Measurements from ENCODE around the gene FRAS1. TPM values are rescaled to one million over a fixed set of nuclear protein-coding genes. Genes with fewer than 3 reads are reported as not detected.

Gene FRAS1
- total RNA-seq, 2 donors from 2014 or later, result 6.4 to 11.0 TPM

- Histone ChIP-seq H3K9me3 (no peaks in the 10 kb centered on the region), H3K27ac (no peak overlapping the region), H3K36me3 (no peaks in the 10 kb centered on the region), H3K4me3 (no peak overlapping the region), H3K4me1 (replicated peaks) (no peaks in the 10 kb centered on the region), H3K27me3 (replicated peaks; ENCODE audit: insufficient read depth) (no peaks in the 10 kb centered on the region)
- intact Hi-C loops (cut with DNase I), result loop anchor here (2.0 kb wide), 1 partner anchor 558 kb away; no protein-coding TSS in a partner anchor
- no peak for TF ChIP-seq POLR2AphosphoS5 (IDR thresholded peaks at IDR 0.05)
- peak in 3 of 4 experiments; percentile 45 to 77 (median 72) for TF ChIP-seq CTCF (IDR thresholded peaks at IDR 0.05)
- WGBS, result 27% methylated on average over 3 of the region's 3 CpGs
- no peak for DNase-seq (ENCODE audit: low spot score)
Observed at GRCh38 chr4:78517050-78517652, 460.0 kb downstream of the FRAS1 start.

DNA sequence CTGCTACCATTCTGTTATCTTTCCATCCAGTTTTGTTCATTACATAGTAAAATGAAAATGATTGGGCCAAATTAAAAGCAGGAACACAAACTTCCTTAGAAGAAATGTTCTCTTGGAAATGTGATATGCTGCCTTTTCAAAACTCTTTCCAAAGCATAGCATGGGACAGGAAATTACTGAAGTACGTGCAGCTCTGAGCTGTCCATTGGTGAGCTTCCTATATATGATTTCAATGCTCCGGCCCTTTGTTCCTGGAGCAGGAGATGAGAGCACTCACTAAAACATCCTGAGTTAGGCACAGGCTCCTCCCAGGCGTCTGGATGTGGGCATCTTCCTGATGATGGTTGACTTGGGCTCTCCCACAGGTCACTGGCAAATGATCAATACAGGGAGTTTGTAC is 461.4 kb downstream of the FRAS1 start:
- Histone ChIP-seq H3K4me1 (replicated peaks) (no peaks in the 10 kb centered on the region), H3K9me3 (no peaks in the 10 kb centered on the region), H3K27ac (no peak overlapping the region), H3K27me3 (replicated peaks; ENCODE audit: insufficient read depth) (no peaks in the 10 kb centered on the region), H3K4me3 (no peak overlapping the region), H3K36me3 (no peaks in the 10 kb centered on the region)
- WGBS, result 62% methylated on average over 3 of the region's 3 CpGs
- DNase-seq (ENCODE audit: low spot score), result no peak
- TF ChIP-seq CTCF (IDR thresholded peaks at IDR 0.05) (no peak), POLR2AphosphoS5 (IDR thresholded peaks at IDR 0.05) (no peak), POLR2A (IDR thresholded peaks at IDR 0.05) (no peak)
- intact Hi-C loops (cut with DNase I), result no loop called here

DNA sequence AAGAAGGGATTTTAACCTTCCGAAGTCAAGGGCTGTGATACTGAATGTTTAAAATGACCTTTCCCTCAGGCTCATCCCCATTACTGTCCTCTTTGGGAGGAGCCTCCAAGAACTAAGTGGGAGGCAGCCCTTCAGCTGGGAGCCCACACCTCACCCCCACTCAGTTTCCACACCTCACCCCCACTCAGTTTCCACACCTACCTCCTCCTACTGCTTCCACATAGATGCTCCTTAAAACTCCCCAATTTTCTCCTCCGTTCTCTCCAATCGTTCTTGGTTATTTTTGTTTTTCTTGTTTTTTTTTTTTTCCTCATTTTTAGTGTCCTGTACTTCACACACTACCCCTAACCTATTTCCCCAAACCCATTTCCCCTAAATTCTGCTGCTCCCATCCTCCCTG is 462.8 kb downstream of the FRAS1 start:
- no peak overlapping the region for H3K27ac ChIP-seq
- no peaks in the 10 kb centered on the region for H3K27me3 ChIP-seq (replicated peaks; ENCODE audit: insufficient read depth)
- no peak for DNase-seq (ENCODE audit: low spot score)
- H3K9me3 ChIP-seq, result no peaks in the 10 kb centered on the region
- H3K4me3 ChIP-seq, result no peak overlapping the region
- TF ChIP-seq CTCF (IDR thresholded peaks at IDR 0.05) (no peak), POLR2A (IDR thresholded peaks at IDR 0.05) (no peak), POLR2AphosphoS5 (IDR thresholded peaks at IDR 0.05) (no peak)
- intact Hi-C loops (cut with DNase I), result no loop called here
- no peaks in the 10 kb centered on the region for H3K36me3 ChIP-seq
- 91% methylated on average over 3 of the region's 3 CpGs for WGBS
- no peaks in the 10 kb centered on the region for H3K4me1 ChIP-seq (replicated peaks)

- TF ChIP-seq CTCF (IDR thresholded peaks at IDR 0.05) (no peak), POLR2A (IDR thresholded peaks at IDR 0.05) (no peak), POLR2AphosphoS5 (IDR thresholded peaks at IDR 0.05) (no peak)
- intact Hi-C loops (cut with DNase I), result no loop called here
- 64% methylated on average over 3 of the region's 3 CpGs for WGBS
- no peak overlapping the region for H3K27ac ChIP-seq
- no peaks in the 10 kb centered on the region for H3K4me1 ChIP-seq (replicated peaks)
- no peak overlapping the region for H3K4me3 ChIP-seq
- no peaks in the 10 kb centered on the region for H3K27me3 ChIP-seq (replicated peaks; ENCODE audit: insufficient read depth)
- DNase-seq (ENCODE audit: low spot score), result no peak
- H3K9me3 ChIP-seq, result no peaks in the 10 kb centered on the region
- no peaks in the 10 kb centered on the region for H3K36me3 ChIP-seq
Observed at GRCh38 chr4:78520808-78521226, 463.7 kb downstream of the FRAS1 start.

DNA sequence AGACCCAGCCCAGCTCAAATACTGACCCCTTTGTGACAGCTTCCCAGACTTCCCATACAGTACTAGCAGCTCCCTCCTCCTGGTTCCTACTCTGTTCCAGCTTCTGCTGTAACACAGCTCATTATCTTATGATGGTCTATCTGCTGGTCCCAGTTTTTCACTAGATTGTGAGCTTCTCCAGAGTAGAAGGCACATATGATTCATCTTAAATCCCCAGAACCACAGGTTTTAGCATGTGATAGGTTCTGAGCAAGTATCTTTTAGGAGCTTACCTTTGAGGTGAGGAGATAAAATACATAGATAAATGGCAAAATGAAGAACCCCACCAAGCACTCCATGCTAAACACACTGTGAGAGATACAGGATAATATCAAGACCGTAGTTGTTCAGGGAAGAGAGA is 466.9 kb downstream of the FRAS1 start:
- TF ChIP-seq POLR2AphosphoS5 (IDR thresholded peaks at IDR 0.05) (no peak), POLR2A (IDR thresholded peaks at IDR 0.05) (no peak), CTCF (IDR thresholded peaks at IDR 0.05) (no peak)
- WGBS, result 0% methylated on average over 1 of the region's 1 CpG
- H3K27ac ChIP-seq, result no peak overlapping the region

More for the DNA sequence above, 466.9 kb downstream of the FRAS1 start:
- no peaks in the 10 kb centered on the region for H3K27me3 ChIP-seq (replicated peaks; ENCODE audit: insufficient read depth)
- no peak for DNase-seq (ENCODE audit: low spot score)
- no peaks in the 10 kb centered on the region for H3K36me3 ChIP-seq
- intact Hi-C loops (cut with DNase I), result no loop called here
- H3K4me1 ChIP-seq (replicated peaks), result no peaks in the 10 kb centered on the region
- H3K9me3 ChIP-seq, result no peaks in the 10 kb centered on the region
- no peak overlapping the region for H3K4me3 ChIP-seq

Data from prostate gland (tissue), 2 donors.